Astrocyte (in vitro differentiated cells and primary cell): ENCODE results near the gene LRIG2. TPM values are rescaled to one million over a fixed set of nuclear protein-coding genes. Genes with fewer than 3 reads are reported as not detected.

Experiments
- DNase-seq: peaks from one replicate; pipeline ENCODE4 v3.0.0-alpha.2; 2010; ENCODE audit warnings: low read depth
- FAIRE-seq: peaks from 2 replicates; lab custom pipeline; 2011; peaks lifted over from hg19 to GRCh38; lab: Jason Lieb, UNC
- H2AFZ ChIP-seq: 2 replicates; pipeline ENCODE4 v1.6.0; 2012; ENCODE audit warnings: low read depth, low read length, inconsistent platforms
- H3K27ac ChIP-seq: 2 replicates; pipeline ENCODE4 v1.5.1; 2011; ENCODE audit warnings: low read depth, low read length, inconsistent platforms
- H3K27me3 ChIP-seq: 2 replicates; pipeline ENCODE4 v1.6.0; 2011; ENCODE audit warnings: low read length, inconsistent platforms; ENCODE audit not compliant: insufficient read depth
- H3K36me3 ChIP-seq: 2 replicates; pipeline ENCODE4 v1.5.1; 2011; ENCODE audit warnings: low read length, inconsistent platforms; ENCODE audit not compliant: insufficient read depth
- H3K4me1 ChIP-seq: 2 replicates; pipeline ENCODE4 v1.5.1; 2011; ENCODE audit warnings: low read length, inconsistent platforms; ENCODE audit not compliant: insufficient read depth
- H3K4me2 ChIP-seq: 2 replicates; pipeline ENCODE4 v1.6.0; 2012; ENCODE audit warnings: low read length, inconsistent platforms
- H3K4me3 ChIP-seq: 2 replicates; pipeline ENCODE4 v1.5.1; 2011; ENCODE audit warnings: low read depth, mild to moderate bottlenecking, low read length, inconsistent platforms; ENCODE audit not compliant: insufficient read depth
- H3K79me2 ChIP-seq: 2 replicates; pipeline ENCODE4 v1.6.0; 2012; ENCODE audit warnings: mild to moderate bottlenecking, low read length, inconsistent platforms; ENCODE audit not compliant: insufficient read depth
- H3K9ac ChIP-seq: 2 replicates; pipeline ENCODE4 v1.6.0; 2012; ENCODE audit warnings: mild to moderate bottlenecking, low read length, inconsistent platforms
- H3K9me3 ChIP-seq: 2 replicates; pipeline ENCODE4 v1.5.1; 2012; ENCODE audit warnings: low read depth, mild to moderate bottlenecking, low read length, inconsistent platforms; ENCODE audit not compliant: insufficient read depth
- H4K20me1 ChIP-seq: 2 replicates; pipeline ENCODE4 v1.6.0; 2012; ENCODE audit warnings: low read length, inconsistent platforms; ENCODE audit not compliant: insufficient read depth
- H3K27ac Mint-ChIP-seq: one replicate; pipeline ENCODE4 v1.8.0; 2021; ENCODE audit warnings: mild to moderate bottlenecking, mixed read lengths; ENCODE audit not compliant: unreplicated experiment
- H3K27me3 Mint-ChIP-seq: one replicate; pipeline ENCODE4 v1.8.0; 2021; ENCODE audit warnings: low read depth, mixed read lengths; ENCODE audit not compliant: unreplicated experiment
- H3K36me3 Mint-ChIP-seq: one replicate; pipeline ENCODE4 v1.8.0; 2021; ENCODE audit warnings: low read depth, mixed read lengths; ENCODE audit not compliant: unreplicated experiment
- H3K4me1 Mint-ChIP-seq: one replicate; pipeline ENCODE4 v1.8.0; 2021; ENCODE audit warnings: low read depth, mixed read lengths; ENCODE audit not compliant: unreplicated experiment
- H3K4me3 Mint-ChIP-seq: one replicate; pipeline ENCODE4 v1.8.0; 2021; ENCODE audit warnings: mild to moderate bottlenecking, moderate library complexity, mixed read lengths; ENCODE audit not compliant: unreplicated experiment
- H3K9me3 Mint-ChIP-seq: one replicate; pipeline ENCODE4 v1.8.0; 2021; ENCODE audit warnings: mild to moderate bottlenecking, mixed read lengths; ENCODE audit not compliant: unreplicated experiment
- EZH2 ChIP-seq: IDR thresholded peaks from 2 replicates; pipeline ENCODE4 v1.6.1; 2012; ENCODE audit warnings: mild to moderate bottlenecking, low read length, inconsistent platforms; ENCODE audit not compliant: insufficient read depth
- total RNA-seq: library from RNA; stranded (reverse); gene quantifications from 2 replicates; pipeline ENCODE4 v1.2.1, GENCODE V29; 2021
- TF ChIP-seq, protein P1 (sequence below): IDR thresholded peaks from 2 replicates; pipeline ENCODE4 v1.5.1; 2011; ENCODE audit warnings: low read depth, mild to moderate bottlenecking, inconsistent platforms, low read length, moderate library complexity; ENCODE audit not compliant: insufficient read depth

Gene LRIG2
- total RNA-seq, 1 donor from 2014 or later: 14.2 TPM

- Mint-ChIP-seq H3K4me3 (no peak overlapping the region), H3K27ac (peak overlapping the region; percentile 76), H3K4me1 (peaks cover 52% of the 10 kb centered on the region), H3K27me3 (no peaks in the 10 kb centered on the region), H3K9me3 (no peaks in the 10 kb centered on the region), H3K36me3 (no peaks in the 10 kb centered on the region)
- Histone ChIP-seq H3K79me2 (no peaks in the 10 kb centered on the region), H2AFZ (no peak overlapping the region), H3K27me3 (no peaks in the 10 kb centered on the region), H3K36me3 (no peaks in the 10 kb centered on the region), H3K27ac (no peak overlapping the region), H3K4me2 (peak overlapping the region; percentile 3), H3K9ac (no peak overlapping the region), H3K4me3 (no peak overlapping the region), H3K4me1 (peaks cover 29% of the 10 kb centered on the region), H4K20me1 (no peaks in the 10 kb centered on the region), H3K9me3 (no peaks in the 10 kb centered on the region)
- TF ChIP-seq, protein P1, sequence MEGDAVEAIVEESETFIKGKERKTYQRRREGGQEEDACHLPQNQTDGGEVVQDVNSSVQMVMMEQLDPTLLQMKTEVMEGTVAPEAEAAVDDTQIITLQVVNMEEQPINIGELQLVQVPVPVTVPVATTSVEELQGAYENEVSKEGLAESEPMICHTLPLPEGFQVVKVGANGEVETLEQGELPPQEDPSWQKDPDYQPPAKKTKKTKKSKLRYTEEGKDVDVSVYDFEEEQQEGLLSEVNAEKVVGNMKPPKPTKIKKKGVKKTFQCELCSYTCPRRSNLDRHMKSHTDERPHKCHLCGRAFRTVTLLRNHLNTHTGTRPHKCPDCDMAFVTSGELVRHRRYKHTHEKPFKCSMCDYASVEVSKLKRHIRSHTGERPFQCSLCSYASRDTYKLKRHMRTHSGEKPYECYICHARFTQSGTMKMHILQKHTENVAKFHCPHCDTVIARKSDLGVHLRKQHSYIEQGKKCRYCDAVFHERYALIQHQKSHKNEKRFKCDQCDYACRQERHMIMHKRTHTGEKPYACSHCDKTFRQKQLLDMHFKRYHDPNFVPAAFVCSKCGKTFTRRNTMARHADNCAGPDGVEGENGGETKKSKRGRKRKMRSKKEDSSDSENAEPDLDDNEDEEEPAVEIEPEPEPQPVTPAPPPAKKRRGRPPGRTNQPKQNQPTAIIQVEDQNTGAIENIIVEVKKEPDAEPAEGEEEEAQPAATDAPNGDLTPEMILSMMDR: no peak
- TF ChIP-seq EZH2: no peak
- FAIRE-seq (no peak), DNase-seq (peak; percentile 82)
These were observed 69.8 kb downstream of the LRIG2 start for GRCh38 chr1:113142791-113143190.

DNA sequence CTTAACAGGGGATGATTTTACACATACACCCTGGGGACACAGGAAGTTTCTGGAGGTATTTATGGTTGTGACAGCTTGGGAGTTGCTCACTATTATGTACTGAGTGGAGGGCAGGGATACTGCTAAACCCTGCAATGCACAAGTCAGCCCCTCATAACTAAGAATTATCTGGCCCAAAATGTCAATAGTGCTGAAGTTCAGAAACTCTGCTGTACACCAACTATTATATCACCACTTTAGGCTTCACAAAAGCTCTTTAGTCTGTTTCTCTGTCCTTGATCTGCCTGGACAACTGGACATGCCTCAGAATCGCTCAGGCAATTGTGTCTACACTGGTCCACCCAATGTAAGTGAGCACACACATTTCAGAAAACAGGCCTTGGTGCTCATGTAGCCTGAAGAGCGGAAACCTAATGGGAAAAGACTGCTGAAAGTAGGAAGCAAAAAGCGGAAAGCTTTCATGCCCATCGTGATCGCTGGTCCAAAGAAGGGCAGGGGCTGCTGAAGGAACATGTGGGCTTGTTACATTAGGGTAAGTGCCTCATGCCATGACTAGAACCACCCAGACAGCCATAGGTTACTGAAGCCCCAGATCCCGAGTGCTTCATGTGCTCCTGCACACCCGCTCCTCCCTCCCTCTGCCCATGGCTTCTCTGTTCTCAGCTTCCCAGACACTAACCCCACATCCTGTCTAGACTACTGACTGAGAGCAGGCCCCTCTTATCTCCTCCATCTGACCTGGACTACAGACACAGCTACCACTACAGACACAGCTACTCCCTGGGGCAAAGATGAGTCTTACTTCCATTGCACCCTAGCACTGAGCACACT is 73.5 kb downstream of the LRIG2 start:
- Mint-ChIP-seq H3K36me3 (no peaks in the 10 kb centered on the region), H3K9me3 (no peaks in the 10 kb centered on the region), H3K4me1 (peaks cover 51% of the 10 kb centered on the region), H3K27me3 (no peaks in the 10 kb centered on the region), H3K27ac (peak overlapping the region; percentile 83), H3K4me3 (no peak overlapping the region)
- Histone ChIP-seq H3K36me3 (no peaks in the 10 kb centered on the region), H3K79me2 (no peaks in the 10 kb centered on the region), H3K27me3 (no peaks in the 10 kb centered on the region), H3K9me3 (no peaks in the 10 kb centered on the region), H3K4me1 (peaks cover 23% of the 10 kb centered on the region), H3K4me3 (no peak overlapping the region), H2AFZ (no peak overlapping the region), H3K27ac (no peak overlapping the region), H3K4me2 (peak overlapping the region; percentile 15), H3K9ac (no peak overlapping the region), H4K20me1 (no peaks in the 10 kb centered on the region)
- no peak for TF ChIP-seq EZH2
- TF ChIP-seq, protein P1: no peak
- DNase-seq (peak; percentile 58), FAIRE-seq (no peak)

DNA sequence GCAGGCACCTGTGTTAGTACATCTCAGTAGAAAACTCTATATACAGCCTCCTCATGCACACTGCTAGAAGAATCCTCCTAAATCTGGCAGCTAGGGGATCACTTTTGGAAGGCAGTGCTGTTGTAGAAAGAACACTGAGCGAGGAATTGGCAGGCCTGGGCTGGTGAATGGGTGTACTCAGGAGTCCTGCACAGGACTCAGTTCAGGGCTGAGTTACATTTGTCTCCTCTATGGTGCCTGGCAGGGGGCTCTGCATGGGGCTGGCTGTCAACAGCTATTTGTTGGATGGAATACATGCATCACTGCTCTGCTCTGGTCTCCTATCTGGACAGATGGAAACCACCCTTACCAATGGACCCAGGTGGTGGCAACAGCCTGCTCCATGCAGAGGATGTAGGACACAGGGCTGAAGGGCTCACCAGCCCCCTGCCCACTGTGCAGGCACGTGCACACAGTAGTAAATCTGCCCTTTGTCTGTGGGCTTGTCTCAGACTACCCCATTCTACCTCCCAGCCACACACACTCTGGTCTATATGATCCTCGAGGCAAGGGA is 74.2 kb downstream of the LRIG2 start:
- TF ChIP-seq EZH2: no peak
- TF ChIP-seq, protein P1: no peak
- no peak overlapping the region for H3K4me3 ChIP-seq
- DNase-seq (no peak), FAIRE-seq (no peak)
- H3K9me3 ChIP-seq: no peaks in the 10 kb centered on the region
- H3K27ac ChIP-seq: no peak overlapping the region
- no peaks in the 10 kb centered on the region for H3K36me3 ChIP-seq
- no peak overlapping the region for H3K4me3 Mint-ChIP-seq
- no peaks in the 10 kb centered on the region for H4K20me1 ChIP-seq
- peaks cover 45% of the 10 kb centered on the region for H3K4me1 Mint-ChIP-seq
- H3K27ac Mint-ChIP-seq: peak overlapping the region; percentile 83
- peaks cover 16% of the 10 kb centered on the region for H3K4me1 ChIP-seq
- H2AFZ ChIP-seq: no peak overlapping the region
- H3K27me3 Mint-ChIP-seq: no peaks in the 10 kb centered on the region
- no peaks in the 10 kb centered on the region for H3K27me3 ChIP-seq
- no peaks in the 10 kb centered on the region for H3K36me3 Mint-ChIP-seq
- H3K9me3 Mint-ChIP-seq: no peaks in the 10 kb centered on the region
- H3K79me2 ChIP-seq: no peaks in the 10 kb centered on the region
- no peak overlapping the region for H3K9ac ChIP-seq
- H3K4me2 ChIP-seq: peak overlapping the region; percentile 15
